Testis (tissue), 3 donors: ENCODE measurements around the gene UGGT2. TPM values are rescaled to one million over a fixed set of nuclear protein-coding genes. Genes with fewer than 3 reads are reported as not detected.

Experiments
- DNase-seq: peaks from one replicate; pipeline ENCODE4 v3.0.0-alpha.2; 2019
- H3K27ac ChIP-seq, 2 donors: fragments of 200-600 bp; sonication (generic); one replicate each; pipeline ENCODE4 v1.5.1; 2019
- H3K27me3 ChIP-seq: fragments of 200-600 bp; sonication (generic); one replicate; pipeline ENCODE4 v1.5.1; 2019
- H3K36me3 ChIP-seq: fragments of 200-600 bp; sonication (generic); one replicate; pipeline ENCODE4 v1.5.1; 2017; ENCODE audit warnings: low read depth; ENCODE audit errors: missing control alignments
- H3K4me1 ChIP-seq: fragments of 200-600 bp; sonication (generic); one replicate; pipeline ENCODE4 v1.5.1; 2019
- H3K4me3 ChIP-seq, 2 donors: fragments of 200-600 bp; sonication (generic); one replicate each; pipeline ENCODE4 v1.5.1; 2017 to 2019
- H3K9me3 ChIP-seq: fragments of 200-600 bp; sonication (generic); one replicate; pipeline ENCODE4 v1.5.1; 2017
- CTCF ChIP-seq, 3 experiments: fragments of 450-650 bp in 2 of 3; fragments of 200-600 bp in 1 of 3; sonication (generic) in 1 of 3; IDR thresholded peaks; one replicate each; pipeline ENCODE4 v1.5.1; 2016 to 2019; ENCODE audit warnings: antibody characterized with exemption in 3 of 3, mild to moderate bottlenecking in 2 of 3, moderate library complexity in 1 of 3
- POLR2A ChIP-seq: fragments of 450-650 bp; IDR thresholded peaks from one replicate; pipeline ENCODE4 v1.6.1; 2017; ENCODE audit warnings: antibody characterized with exemption, mild to moderate bottlenecking, moderate library complexity
- WGBS, 2 donors: methylation state at CpG; one replicate each; pipeline ENCODE4 v1.1.5; 2018; 5-methylcytosine and 5-hydroxymethylcytosine counted together
- intact Hi-C: fragments of 100-400 bp; cut with DNase I; formaldehyde crosslinking; loops from one replicate; pipeline ENCODE4 v1.15.1; 2023; ENCODE audit warnings: low total_unique reads
- polyA plus RNA-seq: library from polyadenylated mRNA; stranded (reverse); fragments of 350-450 nt; fragmentation: Illumina TruSeq; extraction: RNeasy Lipid Tissue Mini Kit (QIAGEN cat#74804); gene quantifications from one replicate; pipeline ENCODE4 v1.2.3, GENCODE V29; 2014; ENCODE audit warnings: low read depth, low replicate concordance; ENCODE audit not compliant: insufficient read depth
- total RNA-seq, 2 donors: library from RNA; depleted of rRNA; stranded (reverse); fragments of >200 nt; gene quantifications; one replicate each; pipeline ENCODE4 v1.2.3, GENCODE V29; 2016

UGGT2 gene
- total and polyA plus RNA-seq, 3 donors from 2014 or later, result 24.6 to 62.6 (median 55.8) TPM

GRCh38 chr13:95955255-95955654, 97.9 kb downstream of the UGGT2 start:
- intact Hi-C loops, result no loop called here
- no peaks in the 10 kb centered on the region for H3K36me3 ChIP-seq
- H3K27me3 ChIP-seq, result no peaks in the 10 kb centered on the region
- no peak overlapping the region for H3K4me3 ChIP-seq
- TF ChIP-seq POLR2A (no peak), CTCF (IDR thresholded peaks at IDR 0.05) (no peak)
- no peak for DNase-seq
- 93 to 94% methylated on average over 3 of the region's 3 CpGs for WGBS, 2 donors
- H3K27ac ChIP-seq, result no peak overlapping the region
- H3K9me3 ChIP-seq, result no peaks in the 10 kb centered on the region
- H3K4me1 ChIP-seq, result no peaks in the 10 kb centered on the region

GRCh38 chr13:95954266-95954665, 98.9 kb downstream of the UGGT2 start:
- Histone ChIP-seq H3K27ac (no peak overlapping the region), H3K27me3 (no peaks in the 10 kb centered on the region), H3K4me3 (no peak overlapping the region), H3K4me1 (no peaks in the 10 kb centered on the region), H3K36me3 (no peaks in the 10 kb centered on the region), H3K9me3 (no peaks in the 10 kb centered on the region)
- intact Hi-C loops, result no loop called here
- DNase-seq, result no peak
- TF ChIP-seq CTCF (IDR thresholded peaks at IDR 0.05) (no peak), POLR2A (no peak)

- Histone ChIP-seq H3K27me3 (no peaks in the 10 kb centered on the region), H3K9me3 (no peaks in the 10 kb centered on the region), H3K36me3 (no peaks in the 10 kb centered on the region), H3K27ac (no peak overlapping the region), H3K4me1 (no peaks in the 10 kb centered on the region), H3K4me3 (no peak overlapping the region)
- WGBS, 2 donors, result 89 to 90% methylated on average over 1 of the region's 1 CpG
- DNase-seq, result no peak
- intact Hi-C loops, result no loop called here
- TF ChIP-seq CTCF (IDR thresholded peaks at IDR 0.05) (no peak), POLR2A (no peak)
Measured at GRCh38 chr13:95950103-95950502, 103.1 kb downstream of the UGGT2 start.

GRCh38 chr13:95948656-95949055, 104.5 kb downstream of the UGGT2 start:
- H3K4me3 ChIP-seq, result no peak overlapping the region
- no peaks in the 10 kb centered on the region for H3K4me1 ChIP-seq
- H3K9me3 ChIP-seq, result no peaks in the 10 kb centered on the region
- H3K27me3 ChIP-seq, result no peaks in the 10 kb centered on the region
- no peaks in the 10 kb centered on the region for H3K36me3 ChIP-seq
- no peak for DNase-seq
- TF ChIP-seq CTCF (IDR thresholded peaks at IDR 0.05), result no peak
- no peak for TF ChIP-seq POLR2A
- intact Hi-C loops, result no loop called here
- no peak overlapping the region for H3K27ac ChIP-seq
- WGBS, 2 donors, result 82 to 88% methylated on average over 2 of the region's 2 CpGs

GRCh38 chr13:95937714-95938320, 115.4 kb downstream of the UGGT2 start:
- 88 to 89% methylated on average over 4 of the region's 4 CpGs for WGBS, 2 donors
- no peaks in the 10 kb centered on the region for H3K36me3 ChIP-seq
- TF ChIP-seq POLR2A (no peak), CTCF (IDR thresholded peaks at IDR 0.05) (no peak)

More at GRCh38 chr13:95937714-95938320, 115.4 kb downstream of the UGGT2 start:
- Histone ChIP-seq H3K4me3 (no peak overlapping the region), H3K9me3 (no peaks in the 10 kb centered on the region), H3K4me1 (no peaks in the 10 kb centered on the region), H3K27me3 (no peaks in the 10 kb centered on the region), H3K27ac (no peak overlapping the region)
- intact Hi-C loops, result no loop called here
- no peak for DNase-seq
